ENCODE data around the gene TSHR. TPM values are rescaled to one million over a fixed set of nuclear protein-coding genes. Genes with fewer than 3 reads are reported as not detected.

The TSHR gene
- total RNA-seq, 1 experiment from 2014 or later = not detected

- DNase-seq (ENCODE audit: low read depth) = no peak
Measured at GRCh38 chr14:81177225-81177624, 221.8 kb downstream of the TSHR start.

GRCh38 chr14:81178063-81178462 lies 222.6 kb downstream of the TSHR start:
- no peak for DNase-seq (ENCODE audit: low read depth)

- no peak for DNase-seq (ENCODE audit: low read depth)
Measured at GRCh38 chr14:81179631-81180030, 224.2 kb downstream of the TSHR start.

- DNase-seq (ENCODE audit: low read depth) = no peak
Measured at GRCh38 chr14:81187832-81188522, 232.6 kb downstream of the TSHR start.

GRCh38 chr14:81192594-81192993 lies 237.2 kb downstream of the TSHR start:
- DNase-seq (ENCODE audit: low read depth) = no peak

GRCh38 chr14:81193924-81194633 lies 238.7 kb downstream of the TSHR start:
- DNase-seq (ENCODE audit: low read depth) = no peak

Other genes starting within 250 kb of the TSHR start
- gene CEP128, start 13.9 kb upstream of the TSHR start, total RNA-seq (2014; rRNA removed; shearing (Covaris generic)) = 6.7 and 9.5 TPM in 2 replicates

Data from Daoy (cell line).